B cell (primary cell): Measurements from ENCODE around the gene SYNE1.

Experiments
- CTCF ChIP-seq: fragments of 200-600 bp; IDR thresholded peaks from one replicate; pipeline ENCODE4 v1.8.0; 2022; ENCODE audit warnings: antibody characterized with exemption, mild to moderate bottlenecking
- EZH2 ChIP-seq: IDR thresholded peaks from 2 replicates; pipeline ENCODE4 v1.6.1; 2012; ENCODE audit warnings: borderline replicate concordance, low read depth, mild to moderate bottlenecking, moderate library complexity, low read length; ENCODE audit not compliant: insufficient read depth, poor library complexity, severe bottlenecking

- TF ChIP-seq CTCF (no peak), EZH2 (no peak)
Measured at GRCh38 chr6:152598421-152598820, 38.7 kb downstream of the SYNE1 start.
